GM21381 (cell line): ENCODE data around the gene WDFY2.

ENCODE experiments used
- ATAC-seq: cut with Tn5 transposase; IDR thresholded peaks from one replicate; pipeline ENCODE4 v1.9.1; 2021; ENCODE audit warnings: mild to moderate bottlenecking, moderate library complexity; ENCODE audit not compliant: unreplicated experiment

Gene WDFY2

DNA sequence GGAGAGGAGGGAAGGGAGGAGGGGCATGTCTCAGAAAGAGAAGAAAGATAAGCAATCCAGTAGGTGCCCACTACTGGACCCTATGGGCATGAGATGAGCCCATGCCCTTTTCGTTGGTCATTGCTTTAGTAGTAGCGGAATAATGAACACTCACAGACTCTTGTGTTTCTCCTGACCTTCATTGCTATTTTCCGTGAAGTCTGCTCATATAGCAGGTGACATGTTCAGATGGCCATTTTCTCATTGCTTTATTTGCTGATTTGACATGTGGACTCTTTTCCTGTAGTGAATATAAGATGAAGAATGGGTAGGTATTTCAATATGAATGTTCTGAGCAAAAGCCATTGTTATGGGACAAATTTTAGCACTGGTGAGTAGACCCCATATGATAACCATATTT lies 16.4 kb downstream of the WDFY2 start:
- no peak for ATAC-seq

DNA sequence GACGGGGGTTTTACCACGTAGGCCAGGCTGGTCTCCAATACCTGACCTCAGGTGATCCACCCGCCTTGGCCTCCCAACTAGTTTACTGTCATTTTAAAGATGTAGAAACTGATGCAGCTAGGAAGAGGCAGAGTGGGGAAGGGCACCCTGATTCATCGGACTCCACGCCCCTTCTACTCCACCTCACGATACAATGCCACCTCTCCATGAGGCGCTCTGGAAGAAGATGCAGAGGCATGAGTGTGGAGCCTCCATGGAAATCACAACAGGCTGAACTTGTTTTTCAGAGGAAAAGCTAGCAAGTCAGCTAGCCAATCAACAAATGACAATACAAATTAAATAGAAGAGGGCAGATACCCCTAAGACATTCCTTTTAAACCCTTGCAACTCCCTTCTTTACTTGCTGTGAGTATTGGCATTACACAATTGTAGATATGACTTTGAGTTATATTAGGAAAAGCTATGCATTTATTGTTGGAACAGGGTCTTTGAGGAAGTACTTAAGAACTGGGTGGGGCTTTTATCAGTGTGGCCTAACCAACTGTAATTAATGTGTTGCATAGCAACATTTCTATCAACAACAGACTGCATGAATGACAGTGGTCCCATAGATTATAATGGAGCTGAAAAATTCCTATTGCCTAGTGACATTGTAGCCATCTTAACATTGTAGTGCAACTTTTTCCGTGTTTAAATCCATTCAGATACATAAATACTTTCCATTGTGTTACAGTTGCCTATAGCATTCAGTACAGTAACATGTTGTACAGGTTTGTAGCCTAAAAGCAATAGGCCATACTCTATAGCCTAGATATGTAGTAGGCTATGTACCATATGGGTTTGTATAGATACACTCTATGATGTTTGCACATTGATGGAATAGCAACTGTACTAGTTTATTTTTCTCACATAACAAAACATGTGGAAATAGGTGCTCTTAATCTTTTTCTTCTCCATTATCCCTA lies 17.6 kb downstream of the WDFY2 start:
- ATAC-seq: no peak

DNA sequence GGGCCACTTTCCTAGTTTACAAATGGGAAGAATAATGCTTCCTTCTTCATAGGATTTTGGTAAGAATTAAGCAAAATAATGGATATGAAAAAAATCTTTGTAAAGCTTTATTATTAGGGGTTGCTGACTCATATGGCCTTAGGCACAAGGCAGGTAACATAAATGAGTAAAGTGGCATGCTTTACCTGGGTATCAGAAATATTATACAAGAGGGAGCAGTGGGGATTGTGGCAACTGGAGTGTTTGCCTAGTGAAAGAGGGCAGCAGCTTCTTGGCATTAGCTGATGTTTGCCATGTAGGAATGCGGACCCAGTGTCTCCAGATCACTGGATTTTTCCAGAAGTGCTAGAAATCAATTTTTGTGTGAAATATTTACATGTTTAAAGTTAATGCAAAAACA lies 19.5 kb downstream of the WDFY2 start:
- no peak for ATAC-seq

DNA sequence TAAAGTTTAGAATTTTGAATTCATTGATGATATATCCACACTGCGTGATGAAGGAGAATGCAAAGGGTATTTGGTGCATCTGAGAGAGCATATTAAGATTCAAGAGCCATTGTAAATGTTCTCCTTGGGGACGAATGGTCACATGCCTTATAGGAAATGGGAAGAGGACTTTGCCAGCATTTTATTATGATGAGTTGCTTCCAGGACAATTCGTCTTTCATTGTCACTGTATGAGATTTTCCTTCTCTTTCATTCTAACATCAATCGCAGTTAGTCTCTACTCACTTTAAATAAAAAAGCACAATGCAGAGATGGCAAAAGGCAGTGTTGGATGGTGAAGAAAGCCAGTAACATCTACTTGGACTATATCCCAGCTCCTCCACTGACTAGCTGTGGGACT lies 21.4 kb downstream of the WDFY2 start:
- no peak for ATAC-seq

DNA sequence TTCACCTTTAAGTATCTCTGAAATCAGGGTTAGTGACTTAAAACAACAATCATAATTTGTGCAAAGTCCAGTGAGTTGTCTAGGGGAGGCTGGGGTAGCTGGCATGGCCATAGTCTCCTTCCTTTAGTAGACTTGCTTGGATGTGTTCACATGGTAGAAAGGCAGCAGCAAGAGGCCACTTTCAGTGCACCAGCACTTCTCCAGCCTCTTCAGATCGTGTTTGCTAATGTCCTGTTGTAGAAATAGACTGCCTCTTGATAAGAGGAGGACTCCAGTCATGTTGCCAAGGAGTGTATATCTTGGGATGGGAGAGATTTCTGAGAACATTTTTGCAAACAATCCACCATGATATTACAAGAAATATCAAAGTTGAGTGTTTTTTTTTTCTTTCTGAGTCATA lies 22.9 kb downstream of the WDFY2 start:
- no peak for ATAC-seq

DNA sequence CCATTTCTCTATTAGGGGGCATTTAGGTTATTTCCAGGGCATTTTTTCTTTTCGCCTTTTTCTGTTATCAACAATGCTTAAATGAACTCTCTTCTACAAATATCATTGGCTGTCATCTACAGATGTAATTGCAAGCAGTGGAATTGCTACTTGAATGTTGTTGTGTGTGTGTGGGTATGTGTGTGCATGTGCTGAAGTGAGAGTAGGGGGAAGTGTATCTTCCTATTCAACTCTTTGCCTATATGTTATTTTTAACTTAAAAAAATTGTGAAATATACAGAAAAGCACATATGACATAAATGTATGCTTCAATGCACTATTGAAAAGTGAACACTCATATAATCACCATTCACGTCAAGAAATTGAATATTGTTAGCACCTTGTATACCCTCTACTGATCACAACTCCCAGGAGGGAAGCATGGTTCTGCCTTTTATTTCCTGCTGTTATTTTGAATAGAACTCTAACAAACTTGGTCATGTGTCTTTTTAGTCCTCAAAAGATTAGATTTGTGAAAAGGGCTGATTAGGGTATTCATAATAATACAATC lies 24.7 kb downstream of the WDFY2 start:
- ATAC-seq: no peak

DNA sequence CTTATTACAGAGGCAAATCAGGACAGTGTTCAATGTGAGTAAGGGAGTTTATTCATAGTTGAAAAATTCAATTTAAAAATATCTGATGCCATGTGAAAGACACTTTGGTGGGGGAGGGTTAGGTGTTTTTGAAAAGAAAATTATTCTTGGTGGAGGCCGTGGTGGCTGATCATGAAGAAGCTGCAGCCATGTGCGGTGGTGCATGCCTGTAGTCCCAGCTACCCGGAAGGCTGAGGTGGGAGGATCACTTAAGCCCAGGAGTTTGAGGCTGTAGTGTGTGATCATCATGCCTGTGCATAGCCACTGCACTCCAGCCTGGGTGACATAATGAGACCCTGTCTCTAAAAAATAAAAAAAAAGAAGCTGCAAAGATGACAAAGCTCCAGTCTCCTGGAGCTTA lies 28.6 kb downstream of the WDFY2 start:
- ATAC-seq: no peak

DNA sequence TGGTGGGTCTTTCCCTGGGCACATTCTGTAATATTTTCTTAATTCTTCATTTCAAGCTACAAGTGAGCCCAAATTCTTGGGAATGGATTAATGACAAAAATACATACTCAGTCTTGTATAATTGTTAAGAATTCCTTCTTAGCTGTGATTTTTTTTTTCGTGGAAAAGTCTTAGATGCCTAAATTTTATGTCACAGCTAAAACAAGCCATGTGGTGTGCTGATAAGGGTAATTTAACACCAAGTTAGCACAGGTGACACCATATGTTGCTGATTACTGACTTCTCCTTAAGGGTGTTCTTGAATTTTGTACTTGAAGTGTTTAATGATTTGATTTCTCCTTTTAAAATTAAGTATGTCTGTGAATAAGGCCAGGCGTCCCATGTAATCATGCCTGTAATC lies 29.3 kb downstream of the WDFY2 start:
- no peak for ATAC-seq

DNA sequence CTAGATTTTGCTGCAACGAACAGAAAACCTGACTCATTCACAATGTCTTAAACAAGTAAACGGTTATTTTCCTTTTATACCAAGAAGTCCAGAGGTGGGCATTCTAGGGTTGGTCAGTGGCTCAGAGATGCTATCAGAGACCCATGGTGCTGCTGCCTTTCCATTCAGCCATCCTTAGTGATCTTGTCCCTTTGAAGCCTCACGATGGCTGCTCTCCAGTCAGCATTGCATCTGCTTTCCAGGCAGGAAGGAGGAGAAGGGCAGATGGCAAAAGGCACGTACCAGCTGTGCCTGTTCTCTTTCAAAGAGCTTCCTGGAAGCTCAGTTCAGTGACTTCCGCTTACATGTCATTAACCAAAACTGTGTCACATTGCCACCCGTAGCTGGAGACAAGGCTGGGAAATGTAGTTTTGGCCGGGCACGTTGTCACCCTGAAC lies 30.1 kb downstream of the WDFY2 start:
- peak; percentile 84 for ATAC-seq

DNA sequence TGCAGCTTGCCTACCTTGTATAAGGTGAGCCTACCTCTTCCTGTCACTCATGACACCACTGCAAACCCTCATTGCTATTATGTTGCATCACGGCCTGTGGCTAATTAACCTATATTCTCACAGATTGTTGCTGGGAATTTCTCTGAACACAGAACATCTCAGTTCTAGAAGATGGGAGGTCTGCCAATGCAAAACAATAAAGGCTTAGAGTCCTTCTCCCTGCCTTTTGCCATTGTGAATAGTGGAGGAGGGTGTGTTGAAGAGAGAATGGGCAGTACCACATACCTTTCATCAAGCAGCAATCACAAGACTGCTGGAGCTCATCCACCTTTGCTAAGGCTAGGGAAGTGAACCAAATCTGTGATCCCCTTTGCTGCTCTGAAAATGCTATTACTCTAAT lies 34.4 kb downstream of the WDFY2 start:
- no peak for ATAC-seq

DNA sequence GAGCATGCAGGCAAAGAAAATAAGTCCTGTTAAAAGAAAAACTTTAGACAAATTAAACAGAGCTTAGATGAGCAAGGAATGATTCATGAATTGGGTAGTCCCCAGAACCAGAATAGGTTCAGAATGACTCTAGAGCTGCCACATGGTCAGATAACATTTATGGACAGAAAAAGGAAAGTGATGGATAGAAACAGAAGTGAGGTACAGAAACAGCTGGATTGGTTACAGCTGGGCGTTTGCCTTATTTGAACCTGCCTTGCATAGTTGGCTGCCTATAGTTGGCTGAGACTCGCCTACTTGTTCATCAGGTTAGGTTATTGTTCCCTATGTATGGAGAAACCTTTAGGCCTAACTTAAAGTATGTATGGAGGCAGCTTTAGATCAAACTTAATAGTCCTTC lies 35.4 kb downstream of the WDFY2 start:
- ATAC-seq: no peak

DNA sequence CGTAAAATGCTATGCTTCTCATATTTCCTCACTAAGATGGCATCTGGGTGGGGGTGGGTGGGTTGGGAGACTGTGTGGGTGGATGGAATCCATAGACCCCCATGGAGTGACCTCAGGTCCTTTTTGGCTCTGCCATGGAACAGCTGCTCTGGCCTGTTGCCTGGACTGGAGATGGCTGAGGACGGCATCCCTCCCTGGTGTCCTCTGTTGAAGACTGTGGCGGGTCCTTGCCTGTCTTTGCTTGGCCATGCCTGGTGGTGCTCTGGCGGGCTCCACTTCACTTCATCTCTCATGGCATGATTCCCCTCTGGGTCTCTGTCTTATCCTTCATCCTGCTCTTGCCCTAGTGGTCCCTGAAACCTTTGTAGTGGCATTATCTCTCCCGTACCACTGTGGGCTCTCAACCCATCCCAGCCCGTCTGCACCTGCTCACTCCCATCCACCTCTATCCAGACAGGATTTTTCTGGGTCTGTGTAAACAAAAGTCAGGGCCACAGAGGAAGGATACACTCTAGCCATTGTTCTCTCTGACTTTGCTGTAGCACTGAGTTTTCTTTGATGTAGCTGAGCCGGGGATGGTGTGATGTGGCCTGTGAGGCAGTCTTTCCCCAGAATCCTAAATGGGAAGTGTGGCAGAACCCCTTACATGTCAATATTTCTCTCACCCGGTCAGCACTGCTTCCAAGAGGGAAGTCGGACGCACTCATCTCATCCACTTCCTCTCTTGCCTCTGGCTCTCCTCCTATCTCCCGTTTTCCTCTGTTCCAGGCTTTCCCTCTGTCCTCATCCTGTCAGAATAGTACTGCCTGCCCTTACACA lies 36.1 kb downstream of the WDFY2 start:
- ATAC-seq: no peak

DNA sequence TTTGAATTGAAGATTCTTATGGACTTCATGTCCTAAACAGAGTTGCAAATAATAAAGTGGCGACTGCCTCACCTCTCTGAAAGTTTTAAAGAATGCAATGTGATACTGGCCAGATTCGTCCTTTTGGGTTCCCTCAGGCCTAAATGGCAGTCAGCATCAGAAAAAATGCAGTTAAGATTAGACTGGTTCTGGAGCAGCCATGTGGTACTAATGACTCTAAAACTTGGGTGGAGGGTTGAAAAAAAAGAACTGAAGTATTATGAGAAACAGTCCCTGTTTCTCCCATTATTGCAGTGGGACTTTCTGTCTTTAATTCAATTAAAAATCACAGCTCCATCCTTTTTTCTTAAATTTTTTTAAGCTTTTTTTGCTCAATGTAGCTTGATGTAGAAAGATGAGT lies 37.3 kb downstream of the WDFY2 start:
- no peak for ATAC-seq

DNA sequence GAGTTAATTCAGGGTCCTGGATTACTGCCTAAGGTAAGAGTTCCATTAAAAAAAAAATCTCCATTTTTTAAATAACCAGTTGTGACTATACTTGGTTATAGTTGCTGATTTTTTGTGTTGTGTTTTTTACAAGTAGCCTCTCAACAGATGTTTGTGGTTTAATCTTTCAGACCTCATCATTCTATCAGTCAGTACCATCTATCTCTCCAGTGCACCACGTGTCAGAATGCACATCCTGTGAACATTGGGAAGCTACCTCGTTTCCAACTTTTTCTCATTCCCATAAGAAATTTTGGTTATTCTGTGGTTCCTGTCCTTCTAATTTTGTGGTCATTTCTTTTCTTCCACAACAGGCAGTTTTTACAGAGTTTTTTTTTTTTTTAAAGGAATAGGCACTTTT lies 39.2 kb downstream of the WDFY2 start:
- ATAC-seq: no peak

DNA sequence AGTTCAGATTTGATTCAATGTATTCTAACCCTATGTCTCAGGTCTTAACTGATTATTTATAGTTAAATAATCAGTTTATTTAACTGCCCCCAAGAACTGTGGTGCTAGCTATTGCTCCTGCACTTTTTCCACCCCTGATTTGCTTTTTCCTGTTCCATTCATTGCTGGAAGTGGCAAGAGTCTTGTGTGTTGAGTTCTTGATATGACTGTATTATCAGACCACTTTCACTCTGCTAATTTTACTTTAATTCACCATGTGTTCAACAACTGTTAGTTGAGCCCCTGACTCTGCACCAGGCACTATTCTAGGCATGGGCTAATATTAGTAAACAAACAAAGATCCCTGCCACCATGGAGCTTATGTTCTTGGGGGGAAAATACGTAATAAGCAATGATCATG lies 39.9 kb downstream of the WDFY2 start:
- no peak for ATAC-seq

DNA sequence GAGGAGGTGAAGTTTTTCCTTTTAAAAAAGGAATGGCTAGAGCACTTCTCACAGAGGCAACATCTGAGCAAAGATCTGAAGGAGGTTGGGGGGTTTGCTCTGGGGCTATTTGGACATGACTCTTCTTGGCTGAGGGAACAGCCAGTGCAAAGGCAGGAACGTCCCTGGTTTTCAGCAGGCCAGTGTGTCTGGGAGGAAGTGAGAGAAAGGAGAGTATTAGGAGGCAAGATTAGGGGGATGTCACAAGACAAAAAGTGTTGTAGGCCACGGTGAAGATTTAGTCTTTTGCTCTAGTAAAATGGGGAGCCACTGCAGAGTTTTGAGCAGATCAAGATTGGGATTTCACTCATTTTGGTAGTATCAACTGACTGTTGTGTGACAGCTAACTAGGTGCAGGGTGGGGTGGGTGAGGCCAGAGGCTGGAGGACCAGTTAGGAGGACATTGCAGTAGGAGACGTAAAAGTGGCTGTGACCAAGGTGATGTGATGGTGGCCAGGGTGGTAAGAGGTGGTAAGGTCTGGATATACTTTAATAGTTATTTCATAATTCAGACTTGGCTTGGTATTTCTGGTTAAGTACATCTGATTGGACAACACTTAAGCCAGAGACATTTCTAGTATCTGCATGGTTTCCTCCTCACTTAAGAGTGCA lies 40.6 kb downstream of the WDFY2 start:
- no peak for ATAC-seq

DNA sequence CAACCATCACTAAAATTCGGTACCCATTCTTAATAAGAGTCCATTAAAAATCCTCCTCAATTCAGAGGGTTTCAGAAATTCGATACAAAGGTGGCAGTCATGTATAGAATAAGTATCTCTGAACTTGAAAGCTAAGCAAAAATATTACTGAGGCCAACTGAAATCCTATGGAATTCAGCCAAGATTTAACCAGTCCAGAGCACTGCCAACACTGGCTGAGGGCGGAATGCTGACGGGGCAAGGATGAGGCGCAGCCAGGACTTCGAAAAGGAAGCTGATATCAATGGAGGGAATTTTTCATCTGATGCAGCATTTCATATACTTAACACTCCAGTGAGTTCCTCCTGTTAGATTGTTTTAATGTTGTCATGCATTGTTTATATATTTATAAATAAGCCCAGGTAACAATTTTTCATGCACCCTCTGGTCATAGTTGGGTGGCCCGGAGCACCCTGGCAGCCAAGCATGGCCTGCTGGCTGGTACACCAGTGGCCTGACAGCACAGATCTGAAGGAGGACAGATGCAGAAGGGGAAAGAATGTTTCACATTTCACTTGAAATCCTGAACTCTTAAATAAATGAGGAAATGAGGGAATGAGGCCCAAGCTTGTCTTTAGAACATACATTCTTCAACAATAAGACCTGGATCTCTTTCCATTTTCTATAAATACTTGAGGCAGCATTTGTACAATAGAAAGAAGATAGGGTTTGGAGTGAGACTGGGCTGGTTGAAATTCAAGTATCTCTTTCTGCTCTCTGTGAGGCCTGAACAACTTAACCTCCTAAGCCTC lies 41.5 kb downstream of the WDFY2 start:
- no peak for ATAC-seq

DNA sequence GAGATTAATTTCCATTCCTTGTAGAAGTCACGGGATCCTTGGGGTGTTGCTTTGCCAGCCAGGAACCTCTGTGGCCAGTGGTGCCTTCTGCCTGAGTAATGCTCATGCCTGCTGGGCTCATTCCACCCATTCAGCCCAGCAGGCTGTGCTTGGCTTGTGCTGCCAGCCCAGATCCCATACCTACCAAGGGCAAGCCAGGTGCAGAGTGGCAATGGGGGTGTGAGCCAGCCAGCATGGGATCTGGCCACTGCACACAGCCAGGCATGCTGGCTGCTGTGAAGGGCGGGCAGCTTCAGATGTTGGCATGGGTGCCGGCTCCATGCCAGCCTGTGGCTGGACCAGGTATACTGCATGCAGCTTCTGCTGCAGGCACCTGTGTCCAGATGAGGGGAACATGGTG lies 42.5 kb downstream of the WDFY2 start:
- no peak for ATAC-seq

DNA sequence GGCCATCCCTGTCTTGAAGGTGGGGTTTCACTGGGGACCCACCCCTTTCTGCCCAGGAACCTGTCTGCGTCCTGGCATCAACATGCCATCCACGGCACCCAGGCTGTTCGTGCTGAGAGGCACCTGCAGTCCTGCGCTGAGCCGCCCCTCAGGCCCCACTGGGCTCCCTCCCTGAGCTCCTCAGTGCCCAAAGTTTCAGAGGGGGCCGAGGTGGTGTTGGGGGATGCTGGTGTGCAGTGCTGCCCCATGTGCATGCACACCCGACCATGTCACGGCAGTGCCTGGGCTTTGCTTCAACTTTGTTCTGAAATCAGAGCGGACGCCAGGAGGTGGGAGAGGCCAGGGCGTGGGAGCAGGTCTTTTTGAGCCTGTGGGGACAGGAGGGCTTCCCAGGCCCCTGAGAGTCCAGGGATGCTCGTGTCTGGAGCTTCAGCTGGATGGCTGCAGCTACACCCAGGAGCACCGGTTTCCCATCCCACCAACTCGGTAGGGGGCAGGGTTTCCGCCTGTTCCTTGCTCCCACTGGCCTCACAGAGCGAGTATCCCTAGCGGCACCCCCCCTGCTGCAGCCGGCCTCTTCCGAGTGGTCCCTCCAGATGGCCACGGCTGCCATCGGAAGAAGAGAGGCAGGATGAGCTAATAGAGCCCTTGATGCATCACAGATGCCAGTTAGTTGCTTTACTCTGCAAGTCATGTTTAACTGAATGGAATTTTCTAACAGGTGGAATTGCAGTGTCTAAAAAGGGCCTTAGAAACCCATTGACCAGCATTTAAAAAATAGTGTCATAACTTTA lies 44.0 kb downstream of the WDFY2 start:
- no peak for ATAC-seq
